ENCODE results near the gene FCGR3B.
"Not testable (repeated sequence)": the region's sequence is repeated elsewhere in the genome, so short reads cannot be mapped to it uniquely, and the experiment has no call there.

FCGR3B gene

DNA sequence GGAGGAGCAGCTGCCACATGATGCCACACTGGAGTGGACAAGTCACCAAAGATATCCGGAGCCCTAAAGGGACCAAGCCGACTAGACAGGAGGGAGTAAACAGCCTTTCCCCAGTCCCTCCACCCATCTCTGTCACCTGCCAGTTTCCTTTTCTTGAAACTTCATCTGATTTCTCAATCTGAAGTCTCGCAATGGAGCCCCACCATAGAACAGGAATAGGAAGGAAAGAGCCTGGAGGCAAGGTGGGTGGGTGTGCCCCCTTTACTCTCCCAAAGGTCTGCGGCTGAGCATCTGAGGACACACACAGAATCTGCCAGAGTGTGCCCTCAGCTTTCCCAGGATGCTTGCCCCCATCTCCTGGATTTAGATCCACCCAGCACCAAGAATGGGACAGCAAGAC is at the start of gene FCGR3B:
Gene FCGR3B (minus strand): TSS at position 101 of the 400 bp plus-strand sequence. CDS start 82 bp downstream, at position 19.
- no peak for DNase-seq

DNA sequence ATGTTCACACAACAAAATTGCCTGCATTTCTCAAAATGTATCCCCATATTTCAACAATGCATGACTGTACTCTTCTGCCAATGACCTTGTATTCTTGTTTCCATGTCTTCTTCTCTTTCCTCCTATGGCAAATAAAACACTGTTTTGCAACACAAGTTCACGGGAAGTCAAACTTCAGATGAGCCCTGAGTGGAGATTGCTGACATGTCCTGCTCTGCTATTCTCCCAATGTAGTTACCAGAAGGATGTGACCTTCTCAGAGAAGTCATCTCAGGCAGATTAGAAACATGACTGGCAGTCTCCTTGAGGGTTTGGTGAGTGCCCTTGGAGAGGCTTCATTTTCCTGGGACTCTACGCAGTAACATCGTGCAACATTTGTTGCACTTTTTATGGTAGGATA is 47.5 kb upstream of the FCGR3B start:
- DNase-seq, result no peak

DNA sequence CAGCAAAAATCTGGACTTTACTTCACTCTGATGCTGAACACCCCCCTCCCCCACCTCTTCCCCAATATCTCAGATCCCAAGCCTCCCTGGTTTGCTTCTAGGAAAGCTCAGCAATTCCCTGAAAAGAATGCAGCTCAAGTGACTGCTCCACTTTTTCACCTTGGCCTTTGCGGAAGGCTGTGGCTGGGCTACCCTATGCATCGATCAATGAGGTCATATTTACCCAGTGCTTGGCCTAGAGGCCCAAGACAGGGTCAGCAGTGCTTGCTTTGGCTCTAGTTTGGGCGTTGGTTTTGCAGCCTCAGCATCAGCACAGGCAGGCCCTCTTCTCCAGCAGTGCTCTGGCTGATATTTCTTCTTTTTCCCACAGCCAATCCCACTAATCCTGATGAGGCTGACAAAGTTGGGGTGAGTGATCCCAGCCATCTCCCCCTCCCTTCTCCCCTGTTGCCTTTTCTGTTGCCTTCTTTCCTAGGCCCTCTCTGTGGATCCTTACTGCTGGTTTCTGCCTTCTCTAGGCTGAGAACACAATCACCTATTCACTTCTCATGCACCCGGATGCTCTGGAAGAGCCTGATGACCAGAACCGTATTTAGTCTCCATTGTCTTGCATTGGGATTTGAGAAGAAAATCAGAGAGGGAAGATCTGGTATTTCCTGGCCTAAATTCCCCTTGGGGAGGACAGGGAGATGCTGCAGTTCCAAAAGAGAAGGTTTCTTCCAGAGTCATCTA is 46.1 kb upstream of the FCGR3B start:
- DNase-seq, result no peak

DNA sequence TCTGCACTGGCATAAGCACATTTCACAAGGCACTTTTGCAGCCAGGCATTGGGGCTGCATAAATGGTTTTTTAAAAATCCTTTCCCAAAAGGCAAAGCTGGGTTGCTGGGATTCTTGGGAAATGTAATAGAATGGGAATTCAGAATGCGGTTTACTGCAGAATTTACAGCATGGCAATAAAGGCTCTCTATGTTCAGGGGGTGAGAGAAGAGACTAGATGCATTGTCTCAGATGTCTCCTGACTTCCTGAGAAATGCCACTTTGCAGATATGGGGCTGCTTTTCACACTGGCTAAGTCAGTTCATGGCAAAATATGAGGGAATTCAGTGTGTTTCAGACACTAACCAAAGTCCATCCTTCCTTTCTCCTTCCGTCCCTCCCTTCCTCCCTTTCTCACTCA is 45.5 kb upstream of the FCGR3B start:
- DNase-seq, result no peak

DNA sequence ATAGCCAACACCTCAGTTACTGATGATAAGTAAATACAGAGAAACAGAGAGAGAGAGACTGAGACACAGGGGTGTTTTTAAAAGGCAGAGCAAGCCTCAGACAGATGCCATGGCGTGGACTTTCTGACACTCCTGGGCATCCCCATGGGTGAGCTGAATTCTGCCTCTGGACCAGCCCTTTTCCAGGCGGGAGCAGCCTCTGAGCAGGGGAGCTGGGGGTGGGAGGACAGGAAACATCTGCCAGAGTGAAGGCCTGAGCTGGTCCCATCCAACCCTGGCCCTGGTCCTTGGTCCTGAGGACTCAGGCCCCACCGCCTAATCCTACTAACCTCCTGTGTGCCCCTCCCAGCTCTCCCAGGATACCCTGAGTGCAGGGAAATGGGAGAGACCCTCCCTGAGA is 43.9 kb upstream of the FCGR3B start:
- DNase-seq, result not testable (repeated sequence)

DNA sequence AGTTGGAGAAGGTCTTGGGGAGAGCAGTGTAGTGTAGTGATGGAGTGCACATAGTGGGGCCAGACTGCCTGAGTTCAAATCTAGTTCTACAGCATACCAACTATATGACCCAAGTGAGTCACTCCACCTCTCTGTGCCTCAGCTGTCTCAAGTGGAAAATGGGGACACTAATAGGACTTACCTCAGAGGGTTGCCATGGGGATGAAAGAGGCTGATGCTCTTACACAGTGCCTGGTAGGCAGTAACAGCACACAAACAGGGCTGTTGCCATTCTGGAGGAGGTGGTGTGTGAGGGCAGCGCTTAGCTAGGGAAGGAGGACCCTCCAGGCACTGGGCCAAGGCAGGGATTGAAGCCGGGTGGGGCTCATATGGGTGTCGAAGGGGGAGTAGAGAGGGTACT is 43.5 kb upstream of the FCGR3B start:
- not testable (repeated sequence) for DNase-seq

DNA sequence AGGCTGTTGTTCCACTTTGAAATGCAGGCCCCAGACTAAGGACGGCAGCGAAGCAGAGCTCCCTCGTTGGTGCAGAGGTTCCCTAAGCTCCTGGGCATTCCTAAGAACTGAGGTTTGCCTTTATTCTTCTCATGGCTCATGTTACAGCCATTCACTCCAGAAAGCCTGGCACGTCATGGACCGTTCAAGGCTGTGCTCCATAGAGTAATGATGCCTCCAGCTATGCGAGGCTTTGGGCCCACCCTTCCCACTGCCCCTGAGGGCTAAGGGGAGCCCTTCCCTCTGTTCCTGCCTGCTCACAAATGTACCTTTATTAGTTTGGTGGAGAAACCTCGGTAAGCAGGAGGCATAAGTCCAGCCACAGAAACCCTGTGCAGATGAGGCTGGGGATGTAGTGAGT is 42.5 kb upstream of the FCGR3B start:
- DNase-seq, result not testable (repeated sequence)

DNA sequence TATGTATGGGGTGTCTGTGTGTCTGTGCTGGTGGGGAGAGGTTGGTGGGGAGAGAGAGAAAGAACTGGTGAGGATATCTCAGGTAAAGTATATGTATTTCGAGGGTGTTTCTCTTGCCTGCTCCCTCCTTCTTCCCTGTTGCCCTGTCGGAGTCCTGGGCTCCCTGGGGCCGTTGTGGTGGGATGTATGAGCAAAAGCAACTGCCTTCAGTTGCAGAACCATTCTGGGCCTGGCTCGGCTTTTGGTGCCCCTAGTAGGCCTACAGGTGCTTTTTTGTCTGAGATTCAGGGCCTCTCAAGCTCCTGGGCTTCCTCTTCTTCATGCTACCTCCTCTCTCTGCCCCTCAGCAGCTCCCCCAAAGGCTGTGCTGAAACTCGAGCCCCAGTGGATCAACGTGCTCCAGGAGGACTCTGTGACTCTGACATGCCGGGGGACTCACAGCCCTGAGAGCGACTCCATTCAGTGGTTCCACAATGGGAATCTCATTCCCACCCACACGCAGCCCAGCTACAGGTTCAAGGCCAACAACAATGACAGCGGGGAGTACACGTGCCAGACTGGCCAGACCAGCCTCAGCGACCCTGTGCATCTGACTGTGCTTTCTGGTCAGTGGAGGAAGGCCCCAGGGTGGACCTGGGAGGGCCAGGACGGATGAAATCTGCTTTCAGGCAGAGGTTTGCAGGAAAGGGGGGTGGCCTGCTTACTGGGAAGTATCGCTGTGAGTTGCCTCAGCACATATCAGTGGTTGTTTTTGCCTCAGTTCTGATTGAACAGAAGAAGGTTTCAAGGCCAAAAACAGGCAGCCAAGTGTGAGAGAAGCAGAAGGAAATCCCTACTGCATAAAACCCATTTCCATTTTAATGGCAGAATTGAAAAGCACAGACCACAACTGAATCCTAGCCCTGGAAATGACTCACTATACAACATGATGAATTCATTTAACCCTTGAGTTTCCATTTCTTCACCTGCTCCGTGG is 40.4 kb upstream of the FCGR3B start:
- DNase-seq, result not testable (repeated sequence)

DNA sequence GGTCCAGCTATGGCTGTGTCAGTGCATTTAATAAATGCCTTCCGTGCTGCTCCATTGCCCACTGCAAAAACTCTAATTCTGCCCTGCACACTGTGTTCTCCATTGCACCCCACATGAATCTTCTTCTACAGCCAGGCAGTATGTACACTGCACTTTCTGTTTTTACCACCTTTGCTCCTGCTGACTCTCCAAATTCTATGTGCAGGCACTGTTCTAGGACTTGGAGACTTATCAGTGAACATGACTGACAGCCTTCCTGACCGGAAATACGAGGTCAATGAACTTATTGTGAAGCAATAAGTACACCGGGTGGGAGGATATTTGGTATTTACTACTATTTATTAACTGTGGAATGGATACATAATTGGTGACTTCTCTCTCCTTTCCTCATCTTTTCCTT is 33.7 kb upstream of the FCGR3B start:
- DNase-seq, result not testable (repeated sequence)

DNA sequence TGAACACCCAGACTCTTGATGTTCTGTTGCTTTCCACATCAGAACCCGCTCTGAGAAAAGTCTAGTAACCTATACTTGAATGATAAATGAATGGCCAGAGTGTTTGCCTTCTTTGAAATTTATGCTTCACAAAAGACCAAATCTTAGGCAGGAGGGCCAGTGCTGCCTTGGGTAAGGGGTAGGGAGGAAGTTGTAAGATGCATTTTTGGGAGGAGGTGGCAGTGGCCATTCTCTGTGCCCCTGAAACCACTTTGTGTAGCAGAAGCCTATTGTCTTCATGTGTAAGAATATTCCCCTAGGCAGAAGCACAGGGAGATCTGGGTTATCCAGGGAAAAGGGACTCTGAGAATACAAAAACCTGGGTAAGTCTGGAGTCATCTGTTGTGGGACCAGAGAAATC is 32.6 kb upstream of the FCGR3B start:
- DNase-seq, result not testable (repeated sequence)

DNA sequence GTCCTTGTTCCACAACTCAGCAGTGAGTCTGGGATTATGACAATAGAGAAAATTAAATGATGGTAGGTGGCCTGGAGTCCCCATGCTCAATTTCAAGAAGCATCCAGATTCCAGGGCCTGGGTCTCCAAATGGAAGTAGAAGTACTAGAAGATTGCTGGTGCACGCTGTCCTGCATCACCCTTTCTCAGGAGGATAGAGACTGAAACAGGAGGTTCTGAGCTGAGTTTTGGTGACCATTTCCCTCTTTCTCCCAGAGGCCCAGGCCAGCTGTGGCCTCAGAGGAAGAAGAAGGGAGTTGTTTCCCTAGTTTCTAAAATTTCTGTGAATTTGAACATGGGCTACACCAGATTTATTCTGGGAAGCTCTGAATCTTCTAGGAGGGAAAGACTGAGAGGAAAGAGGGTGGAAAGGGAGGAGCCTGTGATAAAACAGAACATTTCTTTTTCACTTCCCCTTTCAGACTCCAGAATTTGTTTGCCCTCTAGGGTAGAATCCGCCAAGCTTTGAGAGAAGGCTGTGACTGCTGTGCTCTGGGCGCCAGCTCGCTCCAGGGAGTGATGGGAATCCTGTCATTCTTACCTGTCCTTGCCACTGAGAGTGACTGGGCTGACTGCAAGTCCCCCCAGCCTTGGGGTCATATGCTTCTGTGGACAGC is 31.8 kb upstream of the FCGR3B start, which contains the start of gene FCGR2B:
Gene FCGR2B (plus strand): TSS at position 460 of the 656 bp plus-strand sequence. CDS start 99 bp downstream, at position 559.
- not testable (repeated sequence) for DNase-seq

DNA sequence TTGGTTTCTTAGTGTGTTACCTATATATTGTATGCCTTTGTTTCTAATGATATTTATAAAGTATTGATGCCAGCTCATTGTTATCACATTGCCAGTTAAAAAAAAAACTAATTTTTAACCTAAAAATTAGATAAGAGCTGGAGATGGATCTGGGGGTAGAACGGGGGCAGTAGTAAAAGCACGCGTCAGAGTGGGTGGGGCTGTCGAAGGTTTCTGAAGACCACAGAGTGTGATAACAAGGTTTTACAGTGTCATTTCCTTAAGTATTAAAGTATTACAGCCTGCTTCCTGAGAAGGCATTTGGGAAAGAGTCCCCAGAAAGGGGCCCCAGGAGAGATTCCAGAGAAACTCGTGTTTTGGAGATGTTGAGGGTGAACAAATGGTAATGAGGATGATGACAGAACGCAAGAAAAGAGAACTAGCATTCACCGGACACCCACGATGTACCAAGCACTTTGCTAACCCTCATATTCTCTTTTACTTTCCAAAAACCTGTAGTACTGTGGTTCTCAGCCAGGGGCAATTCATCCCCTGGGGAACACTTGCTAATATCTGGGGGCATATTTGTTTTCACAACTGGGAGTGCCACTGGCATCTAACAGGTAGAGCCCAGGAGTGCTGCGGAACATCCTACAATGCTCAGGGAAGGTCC is 30.8 kb upstream of the FCGR3B start:
- not testable (repeated sequence) for DNase-seq

DNA sequence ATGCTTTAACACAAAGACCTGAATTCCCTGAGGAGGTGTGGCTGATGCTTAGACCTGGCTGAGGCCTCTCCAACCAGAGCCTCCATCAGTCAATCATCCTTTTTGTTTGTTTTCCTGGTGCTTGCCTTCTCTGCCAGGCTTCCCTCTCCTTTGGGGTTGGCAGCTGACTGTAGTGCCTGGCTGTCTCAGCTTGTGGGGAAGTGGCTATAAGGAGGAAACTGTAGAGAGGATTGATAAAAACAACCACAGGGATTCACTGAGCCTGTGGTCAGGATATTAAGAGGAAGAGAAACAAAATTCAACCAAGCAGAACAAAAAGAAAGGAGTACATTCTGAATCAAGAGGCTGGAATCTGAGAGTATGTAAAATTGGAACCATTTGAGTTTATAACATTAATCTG is 27.5 kb upstream of the FCGR3B start:
- not testable (repeated sequence) for DNase-seq

DNA sequence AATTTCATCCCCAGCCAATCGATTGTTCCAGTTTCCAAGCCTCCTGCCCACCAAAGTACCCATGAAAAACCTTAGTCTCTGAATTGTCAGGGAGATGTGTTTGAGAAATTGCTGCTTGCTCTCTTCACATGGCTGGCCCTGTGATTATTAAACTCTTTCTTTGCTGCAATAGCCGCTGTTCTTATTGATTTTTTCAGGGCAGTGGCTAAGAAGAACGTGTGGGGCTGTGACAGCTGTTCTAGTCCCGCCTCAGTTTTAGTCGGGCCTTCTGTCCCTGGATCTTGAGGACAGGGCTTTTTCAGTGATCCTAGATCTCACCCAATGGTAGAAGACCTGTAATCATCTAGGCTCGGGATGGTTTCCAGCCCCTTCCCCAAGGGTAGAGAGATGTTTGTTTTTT is 23.0 kb upstream of the FCGR3B start:
- not testable (repeated sequence) for DNase-seq

DNA sequence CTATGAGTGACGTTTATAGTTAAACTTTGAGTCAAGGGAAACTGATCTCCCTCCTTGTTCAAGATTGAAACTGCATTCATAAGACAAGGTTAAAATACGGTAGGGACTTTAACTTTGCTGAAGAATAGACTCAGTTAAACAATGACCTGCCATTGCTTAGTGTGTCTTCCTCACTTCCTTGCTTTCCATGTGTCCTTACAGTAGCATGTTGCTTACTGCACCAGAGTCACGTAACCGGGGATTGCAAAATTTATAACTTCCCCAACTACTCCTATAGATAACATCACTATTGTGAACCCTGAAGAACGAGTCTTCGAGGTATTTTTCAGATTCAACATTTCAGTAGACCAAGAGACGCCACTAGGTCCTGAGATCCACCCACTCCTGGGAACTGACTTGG is 22.6 kb upstream of the FCGR3B start:
- DNase-seq, result not testable (repeated sequence)

DNA sequence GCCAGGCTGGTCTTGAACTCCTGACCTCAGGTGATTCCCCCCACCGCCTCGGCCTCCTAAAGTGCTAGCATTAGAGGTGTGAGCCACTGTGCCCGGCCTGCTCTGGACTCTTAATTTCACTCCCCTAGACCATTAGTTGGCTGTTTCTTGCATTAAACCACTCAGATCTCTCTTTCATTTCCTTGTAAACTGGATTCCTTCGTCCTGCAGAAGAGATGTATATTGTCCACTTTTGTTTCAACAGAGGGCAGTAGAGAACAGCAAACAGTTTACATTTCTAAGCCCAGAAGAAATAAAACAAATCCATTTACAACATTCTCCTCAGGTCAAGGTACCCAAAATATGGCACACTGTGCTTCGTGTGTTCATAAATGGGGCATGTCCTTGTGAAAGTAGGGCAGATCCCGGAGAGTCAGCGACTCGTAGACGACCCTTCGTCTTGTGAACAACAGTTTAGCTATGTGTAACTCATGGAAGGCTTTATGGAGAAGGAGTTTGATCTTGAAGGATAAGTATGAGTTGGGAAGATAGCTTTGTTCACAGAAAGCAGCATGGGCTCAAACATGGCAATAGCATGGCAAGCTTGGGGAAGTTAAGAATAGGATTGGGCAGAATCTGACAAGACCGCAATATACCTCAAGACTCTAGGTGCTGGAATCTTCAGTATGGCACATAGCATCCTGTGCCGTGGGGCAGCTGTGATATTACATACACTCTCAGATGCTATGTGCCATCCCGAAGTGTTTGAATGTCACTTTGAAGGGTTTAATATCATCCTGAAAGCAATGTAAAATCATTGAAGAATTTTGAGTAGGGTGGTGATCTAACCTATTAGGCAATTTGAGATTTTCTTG is 16.8 kb upstream of the FCGR3B start:
- DNase-seq, result not testable (repeated sequence)

DNA sequence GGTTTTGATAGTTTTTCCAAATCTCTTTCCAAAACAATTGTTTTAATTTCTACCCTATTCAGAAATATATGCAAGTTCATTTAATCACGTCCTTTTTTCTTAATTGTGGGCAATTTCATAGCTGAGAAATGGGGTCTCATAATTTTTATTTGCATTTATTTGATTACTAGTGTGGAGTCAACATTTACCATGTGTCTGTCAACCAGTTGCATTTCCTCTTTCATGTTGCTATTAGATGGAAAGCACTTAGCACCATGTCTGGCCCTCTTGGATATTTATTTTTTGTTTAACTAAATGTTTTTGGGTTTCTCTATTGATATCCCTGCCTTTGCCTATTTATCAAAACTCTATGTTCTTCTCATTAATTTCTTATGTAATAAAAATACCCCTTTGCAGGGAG is 13.9 kb upstream of the FCGR3B start:
- not testable (repeated sequence) for DNase-seq

DNA sequence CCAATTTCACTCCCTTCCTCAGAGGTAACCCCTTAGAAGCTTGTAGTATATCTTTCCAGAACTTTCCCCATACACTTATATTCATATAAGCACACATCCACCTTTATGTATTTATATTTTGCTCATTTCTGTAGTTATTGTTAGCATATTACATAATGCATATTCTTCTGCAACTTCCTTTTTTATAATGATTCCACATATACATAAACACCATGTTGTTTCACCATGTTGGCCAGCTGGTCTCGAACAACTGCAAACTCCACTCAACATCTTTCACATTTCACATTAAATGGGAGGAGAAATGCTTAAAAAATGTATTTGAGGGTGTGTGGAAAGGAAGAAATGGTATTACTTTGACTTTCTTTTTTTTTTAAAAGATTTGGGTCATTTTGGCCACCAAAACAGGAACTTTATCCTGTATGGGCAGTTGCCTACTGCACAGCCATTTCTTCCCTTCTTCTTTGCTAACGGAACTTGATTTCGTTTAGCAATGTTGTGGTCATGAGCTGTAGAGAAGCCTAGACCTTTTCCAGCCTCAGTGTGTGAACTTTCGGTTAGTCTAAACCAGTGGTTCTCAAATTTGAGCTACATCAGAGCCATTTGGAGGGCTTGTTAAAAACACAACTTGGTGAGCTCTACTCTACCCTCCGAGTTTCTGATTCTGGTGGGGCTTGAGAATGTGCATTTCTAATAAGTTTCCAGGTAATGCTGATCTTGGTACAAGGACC is 12.7 kb upstream of the FCGR3B start:
- not testable (repeated sequence) for DNase-seq

DNA sequence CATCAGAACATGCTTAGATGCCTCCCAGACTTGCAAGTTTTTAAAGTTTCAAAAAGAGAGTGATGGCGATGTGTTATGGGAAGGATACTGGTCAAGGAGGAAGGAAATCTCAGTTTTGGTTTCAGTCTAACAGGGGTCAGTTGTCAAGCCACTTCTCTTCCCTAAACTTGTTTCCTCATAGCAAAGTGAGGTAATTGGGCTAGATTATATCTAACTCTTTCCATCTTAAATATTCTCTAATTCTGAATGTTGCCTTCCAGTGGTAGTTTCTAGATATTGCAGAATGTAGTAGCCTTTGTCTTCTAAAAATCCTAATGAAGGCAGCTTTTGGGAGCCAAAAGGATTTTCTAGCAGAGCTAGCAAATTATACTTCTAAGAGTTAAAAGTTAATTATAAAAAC is 11.7 kb upstream of the FCGR3B start:
- not testable (repeated sequence) for DNase-seq

DNA sequence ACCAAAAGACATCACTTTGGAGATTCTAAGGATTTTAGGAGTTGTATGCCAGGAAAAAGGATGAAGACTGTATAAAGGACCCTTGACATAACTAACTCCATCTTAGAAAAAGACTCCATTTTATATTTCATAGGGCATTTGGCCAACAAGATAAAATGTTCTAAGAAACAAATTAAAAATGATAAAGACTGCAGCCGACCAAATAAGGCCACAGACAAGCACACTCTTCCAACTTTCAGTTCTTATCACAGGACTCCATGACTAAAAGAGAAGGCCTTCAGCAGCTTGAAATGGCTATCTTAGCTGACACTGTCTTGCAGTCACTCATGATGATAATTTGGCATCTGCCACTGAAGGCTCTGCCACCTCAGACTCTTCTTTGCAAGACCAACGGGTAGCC is 8.2 kb upstream of the FCGR3B start:
- not testable (repeated sequence) for DNase-seq

Data from NCI-H2107 (cell line).